BJ (cell line): ENCODE measurements around the gene DNAH7. TPM values are rescaled to one million over a fixed set of nuclear protein-coding genes. Genes with fewer than 3 reads are reported as not detected.

Experiments used
- CTCF ChIA-PET: fragments of 350-600 bp; formaldehyde crosslinking; extraction: SDS; loops from one replicate; lab custom pipeline; 2021; ENCODE audit warnings: antibody characterized with exemption, inconsistent platforms; lab: Yijun Ruan, JAX
- POLR2A ChIA-PET: fragments of 300-600 bp; sonication (Branson Sonifier 250); formaldehyde crosslinking; extraction: SDS; loops from one replicate; lab custom pipeline; 2021; ENCODE audit warnings: antibody characterized with exemption; lab: Charles Lee
- DNase-seq: peaks from one replicate; pipeline ENCODE4 v3.0.0-alpha.2; 2011; ENCODE audit warnings: low read depth
- H3K27me3 ChIP-seq: 2 replicates; pipeline ENCODE4 v1.6.0; 2011; ENCODE audit warnings: low read length; ENCODE audit not compliant: control insufficient read depth, insufficient read depth
- H3K36me3 ChIP-seq: 2 replicates; pipeline ENCODE4 v1.5.1; 2011; ENCODE audit warnings: low read length; ENCODE audit not compliant: control insufficient read depth, insufficient read depth
- H3K4me3 ChIP-seq: 2 replicates; pipeline ENCODE4 v1.5.1; 2011; ENCODE audit warnings: low read depth, mild to moderate bottlenecking, control low read depth, low read length
- polyA plus RNA-seq: library from polyadenylated mRNA; depleted of rRNA; stranded (reverse); fragments of >200 nt; gene quantifications from 2 replicates; pipeline ENCODE4 v1.2.3, GENCODE V29; 2011
- TF ChIP-seq, protein P1 (sequence below): IDR thresholded peaks from 2 replicates; pipeline ENCODE4 v1.5.1; 2011; ENCODE audit warnings: low read depth, mild to moderate bottlenecking, control low read depth, inconsistent platforms, low read length, moderate library complexity; ENCODE audit not compliant: insufficient read depth

Gene DNAH7
- polyA plus RNA-seq, 1 experiment = 0.15 TPM

DNA sequence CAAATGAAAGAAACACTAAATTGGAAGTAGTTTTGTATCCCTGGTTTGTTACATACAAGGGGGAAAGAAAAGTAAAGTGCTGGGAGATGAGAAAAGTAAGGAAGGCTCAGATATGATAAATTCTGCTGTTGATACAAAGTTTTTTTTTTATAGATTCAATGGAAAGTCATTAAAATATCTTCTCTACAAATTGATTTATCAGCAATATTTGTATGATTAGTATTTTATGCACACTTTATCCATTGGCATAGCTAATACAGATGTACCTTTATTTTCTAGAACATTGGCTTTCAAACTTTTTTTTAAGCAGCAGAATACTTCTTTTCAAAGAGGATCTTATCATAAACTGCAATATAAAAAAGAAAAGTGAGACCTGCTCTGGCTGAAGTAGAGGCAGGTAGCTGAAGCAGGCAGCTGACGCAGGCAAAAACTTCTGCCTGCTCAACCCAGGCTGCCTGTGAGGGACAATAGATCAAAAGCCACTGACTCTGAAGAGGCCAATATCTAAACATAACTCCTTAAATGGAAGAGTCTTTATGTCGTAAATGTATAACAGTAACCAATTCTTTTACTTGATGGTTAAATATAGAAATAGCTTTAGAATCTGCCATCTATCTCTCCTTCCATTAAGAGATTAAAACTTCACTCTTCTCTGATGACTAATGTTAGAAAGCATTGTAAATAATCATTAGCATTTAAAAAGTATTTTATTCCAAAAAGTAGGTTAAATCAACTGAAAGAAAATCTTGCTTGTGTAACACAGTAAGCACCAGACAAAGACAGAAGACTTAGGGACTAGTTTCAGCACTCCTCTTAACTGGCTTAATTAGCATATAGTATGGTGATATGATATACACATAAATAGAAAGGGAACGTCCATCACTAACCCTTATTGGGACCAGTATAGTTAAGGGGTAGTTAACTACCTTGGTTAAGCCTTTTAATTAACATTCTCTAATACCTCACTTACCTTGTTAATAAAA, 237.4 kb downstream of the DNAH7 start:
- Histone ChIP-seq H3K27me3 (no peaks in the 10 kb centered on the region), H3K4me3 (no peak overlapping the region), H3K36me3 (no peaks in the 10 kb centered on the region)
- no peak for DNase-seq
- POLR2A ChIA-PET = no interaction called here
- CTCF ChIA-PET = no interaction called here
- TF ChIP-seq, protein P1, sequence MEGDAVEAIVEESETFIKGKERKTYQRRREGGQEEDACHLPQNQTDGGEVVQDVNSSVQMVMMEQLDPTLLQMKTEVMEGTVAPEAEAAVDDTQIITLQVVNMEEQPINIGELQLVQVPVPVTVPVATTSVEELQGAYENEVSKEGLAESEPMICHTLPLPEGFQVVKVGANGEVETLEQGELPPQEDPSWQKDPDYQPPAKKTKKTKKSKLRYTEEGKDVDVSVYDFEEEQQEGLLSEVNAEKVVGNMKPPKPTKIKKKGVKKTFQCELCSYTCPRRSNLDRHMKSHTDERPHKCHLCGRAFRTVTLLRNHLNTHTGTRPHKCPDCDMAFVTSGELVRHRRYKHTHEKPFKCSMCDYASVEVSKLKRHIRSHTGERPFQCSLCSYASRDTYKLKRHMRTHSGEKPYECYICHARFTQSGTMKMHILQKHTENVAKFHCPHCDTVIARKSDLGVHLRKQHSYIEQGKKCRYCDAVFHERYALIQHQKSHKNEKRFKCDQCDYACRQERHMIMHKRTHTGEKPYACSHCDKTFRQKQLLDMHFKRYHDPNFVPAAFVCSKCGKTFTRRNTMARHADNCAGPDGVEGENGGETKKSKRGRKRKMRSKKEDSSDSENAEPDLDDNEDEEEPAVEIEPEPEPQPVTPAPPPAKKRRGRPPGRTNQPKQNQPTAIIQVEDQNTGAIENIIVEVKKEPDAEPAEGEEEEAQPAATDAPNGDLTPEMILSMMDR = no peak

DNA sequence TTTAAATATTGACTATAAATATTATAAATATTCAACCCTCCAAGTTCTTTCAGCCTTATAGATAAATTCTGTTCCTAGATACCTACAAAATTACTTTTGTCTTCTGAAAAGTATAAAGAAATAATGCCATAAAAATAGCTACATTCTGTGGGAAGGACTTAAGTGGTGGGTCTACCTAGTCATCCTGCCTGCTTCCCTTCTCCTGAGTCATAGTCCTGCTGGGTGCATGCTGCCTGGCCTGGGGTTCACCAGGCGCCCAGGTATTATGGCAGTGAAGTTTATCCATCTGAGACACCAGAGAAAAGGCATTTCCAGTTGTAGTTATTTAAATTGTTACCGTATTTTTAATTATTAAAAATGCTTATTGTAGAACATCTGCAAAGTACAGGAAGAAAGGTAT, 244.2 kb downstream of the DNAH7 start:
- no peaks in the 10 kb centered on the region for H3K36me3 ChIP-seq
- DNase-seq = no peak
- H3K4me3 ChIP-seq = no peak overlapping the region
- TF ChIP-seq, protein P1 = no peak
- CTCF ChIA-PET = no interaction called here
- no peaks in the 10 kb centered on the region for H3K27me3 ChIP-seq
- POLR2A ChIA-PET = no interaction called here

DNA sequence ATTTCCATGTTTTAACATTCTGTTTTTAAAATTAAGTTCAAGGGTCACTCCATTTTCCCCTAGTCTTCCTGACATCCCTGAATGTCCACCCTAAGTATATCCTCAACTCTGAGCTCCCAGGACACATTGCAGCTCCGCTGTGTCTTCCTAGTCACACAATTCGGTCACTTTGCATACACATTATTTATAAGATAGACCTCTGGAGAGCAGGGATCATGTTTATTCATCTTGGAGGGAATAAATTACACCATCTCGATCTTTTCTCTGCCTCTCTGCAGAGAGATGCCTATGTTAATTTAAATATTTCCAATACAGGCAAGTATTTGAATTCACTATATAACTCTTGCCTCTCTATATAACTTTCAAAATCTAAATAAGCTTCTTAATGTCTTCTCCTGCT, 245.4 kb downstream of the DNAH7 start:
- Histone ChIP-seq H3K36me3 (no peaks in the 10 kb centered on the region), H3K27me3 (no peaks in the 10 kb centered on the region), H3K4me3 (no peak overlapping the region)
- POLR2A ChIA-PET = no interaction called here
- CTCF ChIA-PET = interaction anchor here (0.6 kb wide), 1 partner anchor 244 kb away, joined by 3 read pairs; no protein-coding TSS in a partner anchor
- TF ChIP-seq, protein P1 = no peak
- no peak for DNase-seq

DNA sequence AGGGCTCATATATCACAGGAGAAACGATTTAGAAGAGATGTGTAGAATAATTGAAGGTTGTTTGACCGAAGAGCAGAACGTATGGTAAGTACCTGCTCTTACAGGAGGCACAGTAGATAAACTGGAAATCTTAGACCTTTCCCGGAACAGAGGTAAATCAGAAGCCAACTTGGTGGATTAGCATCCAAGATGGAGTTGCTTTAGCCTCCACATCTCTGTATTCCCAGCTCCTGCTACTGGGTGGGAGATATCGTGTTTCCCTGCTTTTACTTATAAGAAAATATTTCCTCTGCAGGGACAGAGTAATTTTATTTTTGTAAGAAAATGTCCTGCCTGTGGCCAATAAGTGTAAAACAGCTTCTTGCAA, 247.1 kb downstream of the DNAH7 start:
- Histone ChIP-seq H3K27me3 (no peaks in the 10 kb centered on the region), H3K4me3 (no peak overlapping the region), H3K36me3 (no peaks in the 10 kb centered on the region)
- POLR2A ChIA-PET = no interaction called here
- CTCF ChIA-PET = no interaction called here
- DNase-seq = no peak
- TF ChIP-seq, protein P1 = no peak

DNA sequence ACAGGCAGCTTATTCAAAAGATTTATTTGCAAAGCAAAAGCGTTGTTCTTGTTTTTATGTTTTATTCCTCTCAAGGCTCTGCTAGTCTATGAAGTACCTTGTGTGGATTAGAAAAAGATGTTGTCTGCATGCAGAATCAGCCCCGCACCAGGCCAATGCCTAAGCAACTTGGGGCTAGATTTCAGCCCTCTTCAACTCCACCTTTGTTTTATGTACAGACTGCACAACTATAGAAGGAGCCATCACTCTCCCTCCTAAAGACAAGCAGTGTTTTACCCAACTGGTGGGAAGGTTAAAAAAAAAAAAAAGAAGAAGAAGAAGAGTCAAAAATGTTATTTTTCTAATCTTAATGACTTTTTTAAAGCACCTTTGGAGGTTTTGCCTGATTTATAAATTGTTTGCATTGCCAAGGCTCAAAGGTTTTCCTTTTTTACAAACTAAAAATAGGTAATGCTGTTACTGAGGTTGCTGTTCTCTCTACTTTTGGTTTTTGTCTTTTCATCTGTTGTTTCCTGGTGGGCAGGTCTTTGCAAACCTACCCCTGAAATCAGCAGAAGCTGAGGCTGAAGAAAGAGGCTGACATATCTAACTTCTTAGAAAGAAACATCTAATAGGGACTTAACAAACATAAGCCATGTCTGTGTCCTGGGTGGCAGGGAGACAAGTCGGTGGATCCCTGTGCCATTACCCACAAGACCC, 247.6 kb downstream of the DNAH7 start:
- CTCF ChIA-PET = no interaction called here
- no peak for DNase-seq
- Histone ChIP-seq H3K27me3 (no peaks in the 10 kb centered on the region), H3K4me3 (no peak overlapping the region), H3K36me3 (no peaks in the 10 kb centered on the region)
- TF ChIP-seq, protein P1 = no peak
- POLR2A ChIA-PET = no interaction called here
